ENCODE measurements around the gene CATSPER1. TPM values are rescaled to one million over a fixed set of nuclear protein-coding genes. Genes with fewer than 3 reads are reported as not detected.

Gene CATSPER1
- polyA plus RNA-seq, 1 of the 3 experiments (the other 2 are of a cell fraction): 2.2 TPM

GRCh38 chr11:66051766-66052663, 25.7 kb upstream of the CATSPER1 start, which contains the start of gene SF3B2 (continued):
- TF ChIP-seq, protein P1, sequence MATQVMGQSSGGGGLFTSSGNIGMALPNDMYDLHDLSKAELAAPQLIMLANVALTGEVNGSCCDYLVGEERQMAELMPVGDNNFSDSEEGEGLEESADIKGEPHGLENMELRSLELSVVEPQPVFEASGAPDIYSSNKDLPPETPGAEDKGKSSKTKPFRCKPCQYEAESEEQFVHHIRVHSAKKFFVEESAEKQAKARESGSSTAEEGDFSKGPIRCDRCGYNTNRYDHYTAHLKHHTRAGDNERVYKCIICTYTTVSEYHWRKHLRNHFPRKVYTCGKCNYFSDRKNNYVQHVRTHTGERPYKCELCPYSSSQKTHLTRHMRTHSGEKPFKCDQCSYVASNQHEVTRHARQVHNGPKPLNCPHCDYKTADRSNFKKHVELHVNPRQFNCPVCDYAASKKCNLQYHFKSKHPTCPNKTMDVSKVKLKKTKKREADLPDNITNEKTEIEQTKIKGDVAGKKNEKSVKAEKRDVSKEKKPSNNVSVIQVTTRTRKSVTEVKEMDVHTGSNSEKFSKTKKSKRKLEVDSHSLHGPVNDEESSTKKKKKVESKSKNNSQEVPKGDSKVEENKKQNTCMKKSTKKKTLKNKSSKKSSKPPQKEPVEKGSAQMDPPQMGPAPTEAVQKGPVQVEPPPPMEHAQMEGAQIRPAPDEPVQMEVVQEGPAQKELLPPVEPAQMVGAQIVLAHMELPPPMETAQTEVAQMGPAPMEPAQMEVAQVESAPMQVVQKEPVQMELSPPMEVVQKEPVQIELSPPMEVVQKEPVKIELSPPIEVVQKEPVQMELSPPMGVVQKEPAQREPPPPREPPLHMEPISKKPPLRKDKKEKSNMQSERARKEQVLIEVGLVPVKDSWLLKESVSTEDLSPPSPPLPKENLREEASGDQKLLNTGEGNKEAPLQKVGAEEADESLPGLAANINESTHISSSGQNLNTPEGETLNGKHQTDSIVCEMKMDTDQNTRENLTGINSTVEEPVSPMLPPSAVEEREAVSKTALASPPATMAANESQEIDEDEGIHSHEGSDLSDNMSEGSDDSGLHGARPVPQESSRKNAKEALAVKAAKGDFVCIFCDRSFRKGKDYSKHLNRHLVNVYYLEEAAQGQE (IDR thresholded peaks at IDR 0.05; ENCODE audit: low read depth, low read length): 0 out of 2 replicates have a peak, but pooled peaks have one; percentile 8
- TF ChIP-seq IRF3 (IDR thresholded peaks at IDR 0.05; ENCODE audit: low read depth, low read length): no peak
- TF ChIP-seq TCF12 (IDR thresholded peaks at IDR 0.05): no peak; the same call in 1 of the 2 replicates
- TF ChIP-seq SMC3 (IDR thresholded peaks at IDR 0.05; ENCODE audit: low read depth, low read length): no peak
- peak; percentile 97 for TF ChIP-seq ELF1 (IDR thresholded peaks at IDR 0.05)
- TF ChIP-seq USF2 (IDR thresholded peaks at IDR 0.05; ENCODE audit: borderline replicate concordance, low read depth, low read length): no peak
- TF ChIP-seq FOXM1 (IDR thresholded peaks at IDR 0.05; ENCODE audit: low read depth): no peak
- no peak for TF ChIP-seq USF1 (IDR thresholded peaks at IDR 0.05; ENCODE audit: borderline replicate concordance, low read depth)
- TF ChIP-seq, protein P2, sequence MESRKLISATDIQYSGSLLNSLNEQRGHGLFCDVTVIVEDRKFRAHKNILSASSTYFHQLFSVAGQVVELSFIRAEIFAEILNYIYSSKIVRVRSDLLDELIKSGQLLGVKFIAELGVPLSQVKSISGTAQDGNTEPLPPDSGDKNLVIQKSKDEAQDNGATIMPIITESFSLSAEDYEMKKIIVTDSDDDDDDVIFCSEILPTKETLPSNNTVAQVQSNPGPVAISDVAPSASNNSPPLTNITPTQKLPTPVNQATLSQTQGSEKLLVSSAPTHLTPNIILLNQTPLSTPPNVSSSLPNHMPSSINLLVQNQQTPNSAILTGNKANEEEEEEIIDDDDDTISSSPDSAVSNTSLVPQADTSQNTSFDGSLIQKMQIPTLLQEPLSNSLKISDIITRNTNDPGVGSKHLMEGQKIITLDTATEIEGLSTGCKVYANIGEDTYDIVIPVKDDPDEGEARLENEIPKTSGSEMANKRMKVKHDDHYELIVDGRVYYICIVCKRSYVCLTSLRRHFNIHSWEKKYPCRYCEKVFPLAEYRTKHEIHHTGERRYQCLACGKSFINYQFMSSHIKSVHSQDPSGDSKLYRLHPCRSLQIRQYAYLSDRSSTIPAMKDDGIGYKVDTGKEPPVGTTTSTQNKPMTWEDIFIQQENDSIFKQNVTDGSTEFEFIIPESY (IDR thresholded peaks at IDR 0.05; ENCODE audit: borderline replicate concordance, low read depth): no peak
- TF ChIP-seq YY1 (IDR thresholded peaks at IDR 0.05; ENCODE audit: low read depth): peak; percentile 94
- no peak for TF ChIP-seq RCOR1 (IDR thresholded peaks at IDR 0.05; ENCODE audit: low read length)
- no peak; the same call in 1 of the 2 replicates for TF ChIP-seq RFX5 (IDR thresholded peaks at IDR 0.05; ENCODE audit: low read length)
- no peak for TF ChIP-seq MEF2A (IDR thresholded peaks at IDR 0.05; ENCODE audit: borderline replicate concordance, low read depth)

All from SK-N-SH (cell line).